GM21717 (cell line): ENCODE measurements around the gene SLC6A18.

Source experiments
- ATAC-seq: cut with Tn5 transposase; IDR thresholded peaks from one replicate; pipeline ENCODE4 v1.9.1; 2021; ENCODE audit warnings: mild to moderate bottlenecking, moderate library complexity; ENCODE audit not compliant: unreplicated experiment

SLC6A18 gene

DNA sequence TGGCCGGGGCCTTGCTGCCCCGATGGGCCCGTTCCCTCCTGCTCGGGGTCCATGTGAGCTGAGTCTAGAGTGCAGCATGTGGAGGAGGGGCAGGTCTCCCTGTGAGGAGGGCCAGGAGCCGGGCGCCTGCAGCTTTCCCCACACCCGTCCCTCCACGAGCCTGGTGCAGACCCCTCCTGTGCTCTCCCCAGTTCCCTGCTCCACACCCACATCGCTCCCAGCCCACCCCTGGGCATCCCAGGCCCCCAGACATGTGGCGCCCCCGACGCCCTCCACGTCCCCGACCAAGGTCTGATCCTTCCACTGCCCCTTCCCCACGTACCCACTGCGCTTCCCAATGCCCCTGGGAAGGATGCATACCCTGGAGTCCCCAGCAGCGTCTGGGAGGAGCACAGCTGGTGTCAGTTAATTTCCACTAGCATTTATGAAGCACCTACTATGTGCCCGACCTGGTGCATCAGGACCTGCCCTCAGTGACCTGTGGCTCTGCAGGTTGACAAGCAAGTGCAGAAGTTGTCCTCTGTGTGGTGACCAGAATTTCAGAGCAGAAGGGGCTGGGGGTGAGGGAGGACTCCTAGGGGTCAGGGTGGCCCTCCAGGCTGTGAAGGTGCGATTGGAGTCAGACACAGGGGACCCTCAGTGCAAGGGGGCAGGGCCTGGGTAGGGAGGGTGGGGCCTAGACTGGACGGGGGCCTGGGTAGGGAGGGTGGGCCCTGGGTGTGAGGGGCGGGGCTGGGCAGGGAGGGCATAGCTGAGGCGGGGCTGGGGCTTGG is 10.8 kb upstream of the SLC6A18 start:
- ATAC-seq = no peak

DNA sequence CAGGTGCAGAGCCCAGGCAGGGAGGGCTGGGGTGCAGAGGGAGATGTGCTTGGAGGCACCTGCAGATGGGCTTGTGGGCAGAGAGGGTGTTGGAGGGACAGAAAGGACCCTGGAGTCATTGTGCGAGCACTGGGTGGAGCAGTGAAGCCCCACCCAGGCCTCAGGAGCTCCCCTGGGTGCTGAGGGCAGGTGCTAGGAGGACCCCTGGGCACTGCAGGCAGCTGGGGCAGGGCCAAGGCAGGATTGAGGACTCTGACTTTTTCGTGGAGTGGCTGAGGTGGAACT is 10.3 kb upstream of the SLC6A18 start:
- ATAC-seq = no peak

GRCh38 chr5:1215320-1216096 is 9.7 kb upstream of the SLC6A18 start:
- no peak for ATAC-seq

DNA sequence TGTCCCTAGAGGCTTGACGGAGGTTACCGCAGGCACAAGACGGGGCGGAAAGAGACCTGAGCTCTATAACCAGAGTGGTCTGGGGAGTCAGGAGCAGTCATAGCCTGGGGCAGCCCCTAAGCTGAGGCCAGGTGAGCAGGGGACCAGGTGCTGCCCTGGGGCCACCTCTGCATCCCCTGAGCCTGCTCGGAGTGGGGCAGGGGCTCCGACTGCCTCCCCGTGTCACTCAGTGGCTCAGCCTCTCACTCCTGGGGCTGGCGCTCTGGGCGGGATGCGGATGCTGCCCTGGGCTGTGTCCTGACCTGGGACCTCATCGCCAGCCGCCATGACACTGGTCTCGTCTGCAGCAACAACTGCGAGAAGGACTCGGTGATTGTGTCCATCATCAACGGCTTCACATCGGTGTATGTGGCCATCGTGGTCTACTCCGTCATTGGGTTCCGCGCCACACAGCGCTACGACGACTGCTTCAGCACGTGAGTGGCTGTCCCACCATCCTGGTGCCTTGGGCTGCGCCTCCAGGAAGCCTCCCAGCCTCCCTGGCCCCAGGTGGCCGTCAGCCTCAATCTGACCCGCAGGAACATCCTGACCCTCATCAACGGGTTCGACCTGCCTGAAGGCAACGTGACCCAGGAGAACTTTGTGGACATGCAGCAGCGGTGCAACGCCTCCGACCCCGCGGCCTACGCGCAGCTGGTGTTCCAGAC is 8.8 kb upstream of the SLC6A18 start:
- ATAC-seq = no peak

GRCh38 chr5:1216918-1217295 is 8.3 kb upstream of the SLC6A18 start:
- no peak for ATAC-seq

DNA sequence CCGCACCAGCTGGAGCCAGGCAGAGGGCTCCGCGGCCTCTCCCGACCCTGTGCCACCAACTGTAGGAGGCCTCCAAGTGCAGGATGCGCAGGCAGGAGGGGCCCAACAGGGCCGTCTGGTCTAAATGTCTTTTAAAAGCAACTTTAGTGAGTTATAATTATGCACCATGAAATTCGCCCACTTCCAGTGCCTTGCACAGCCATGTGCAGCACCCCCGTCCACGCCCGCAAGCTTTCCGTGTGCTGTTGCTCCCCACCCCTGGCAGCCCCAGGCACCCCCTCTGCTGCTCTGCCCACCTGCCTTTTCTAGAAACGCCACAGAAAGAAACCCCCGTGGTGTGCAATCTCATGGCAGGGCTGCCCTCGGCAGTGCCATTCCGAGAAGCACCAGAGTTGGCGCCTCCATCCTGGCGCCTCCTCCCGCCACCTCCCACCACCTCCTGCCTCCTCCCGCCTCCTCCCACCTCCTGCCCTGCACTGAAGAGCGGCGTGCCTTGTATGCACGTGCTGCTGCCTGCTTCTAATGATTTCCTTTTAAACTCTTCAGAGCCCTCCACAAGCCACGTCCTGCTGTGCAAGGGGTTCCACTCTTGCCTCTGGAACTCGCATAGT is 7.5 kb upstream of the SLC6A18 start:
- no peak for ATAC-seq

DNA sequence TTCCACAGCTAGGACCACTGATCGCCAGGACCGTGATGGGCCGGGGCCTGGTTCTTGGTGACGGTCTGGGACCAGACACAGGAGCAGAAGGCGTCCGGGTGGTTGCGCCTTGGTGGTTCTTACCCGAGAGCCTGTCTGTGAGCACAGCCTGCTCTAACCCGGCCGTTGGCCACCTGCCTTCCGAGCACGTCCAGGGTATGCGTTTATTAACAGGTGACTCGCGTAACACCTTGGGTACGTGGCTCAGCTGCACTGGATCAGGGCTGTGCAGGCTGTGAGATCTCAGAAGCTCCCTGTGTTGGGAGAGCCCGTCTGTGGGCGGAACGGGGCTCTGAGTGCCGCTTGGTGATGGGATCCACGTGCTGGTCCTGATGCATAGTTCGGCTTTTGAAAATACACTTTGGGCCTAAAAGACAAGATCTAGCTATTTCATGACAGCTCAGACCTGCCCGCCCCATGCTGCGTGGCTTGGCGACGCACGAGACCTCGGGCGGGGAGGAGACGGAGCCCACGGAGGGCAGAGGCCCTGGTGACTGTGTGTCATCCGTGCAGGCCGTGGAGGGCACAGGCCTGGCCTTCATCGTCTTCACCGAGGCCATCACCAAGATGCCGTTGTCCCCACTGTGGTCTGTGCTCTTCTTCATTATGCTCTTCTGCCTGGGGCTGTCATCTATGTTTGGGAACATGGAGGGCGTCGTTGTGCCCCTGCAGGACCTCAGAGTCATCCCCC is 6.7 kb upstream of the SLC6A18 start:
- no peak for ATAC-seq

- ATAC-seq = no peak
Observed at GRCh38 chr5:1219098-1219767, 5.9 kb upstream of the SLC6A18 start.

- no peak for ATAC-seq
Observed at GRCh38 chr5:1219768-1220100, 5.4 kb upstream of the SLC6A18 start.

- no peak for ATAC-seq
Observed at GRCh38 chr5:1220351-1220750, 4.8 kb upstream of the SLC6A18 start.

DNA sequence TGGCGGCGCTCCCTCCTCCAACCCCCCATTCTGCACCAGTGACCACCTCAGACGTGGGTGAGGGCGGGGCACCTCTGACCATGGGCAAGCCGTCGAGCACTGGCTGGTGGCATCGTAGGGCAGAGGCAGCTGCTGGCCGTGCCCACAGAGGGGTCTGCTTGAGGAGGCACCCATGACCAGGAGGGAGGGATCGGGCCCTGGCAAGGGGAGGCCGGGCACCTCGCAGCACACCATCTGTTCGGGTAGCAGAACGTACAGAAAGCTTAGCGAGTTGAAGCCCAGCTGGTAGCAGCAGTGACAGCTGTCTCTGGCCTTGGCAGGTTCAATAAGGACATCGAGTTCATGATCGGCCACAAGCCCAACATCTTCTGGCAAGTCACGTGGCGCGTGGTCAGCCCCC is 4.3 kb upstream of the SLC6A18 start:
- no peak for ATAC-seq

DNA sequence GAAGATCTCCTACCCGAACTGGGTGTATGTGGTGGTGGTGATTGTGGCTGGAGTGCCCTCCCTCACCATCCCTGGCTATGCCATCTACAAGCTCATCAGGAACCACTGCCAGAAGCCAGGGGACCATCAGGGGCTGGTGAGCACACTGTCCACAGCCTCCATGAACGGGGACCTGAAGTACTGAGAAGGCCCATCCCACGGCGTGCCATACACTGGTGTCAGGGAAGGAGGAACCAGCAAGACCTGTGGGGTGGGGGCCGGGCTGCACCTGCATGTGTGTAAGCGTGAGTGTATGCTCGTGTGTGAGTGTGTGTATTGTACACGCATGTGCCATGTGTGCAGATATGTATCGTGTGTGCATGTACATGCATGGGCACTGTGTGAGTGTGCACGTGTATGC is 3.5 kb upstream of the SLC6A18 start:
- ATAC-seq = no peak

- ATAC-seq = no peak
Observed at GRCh38 chr5:1222147-1222546, 3.0 kb upstream of the SLC6A18 start.

DNA sequence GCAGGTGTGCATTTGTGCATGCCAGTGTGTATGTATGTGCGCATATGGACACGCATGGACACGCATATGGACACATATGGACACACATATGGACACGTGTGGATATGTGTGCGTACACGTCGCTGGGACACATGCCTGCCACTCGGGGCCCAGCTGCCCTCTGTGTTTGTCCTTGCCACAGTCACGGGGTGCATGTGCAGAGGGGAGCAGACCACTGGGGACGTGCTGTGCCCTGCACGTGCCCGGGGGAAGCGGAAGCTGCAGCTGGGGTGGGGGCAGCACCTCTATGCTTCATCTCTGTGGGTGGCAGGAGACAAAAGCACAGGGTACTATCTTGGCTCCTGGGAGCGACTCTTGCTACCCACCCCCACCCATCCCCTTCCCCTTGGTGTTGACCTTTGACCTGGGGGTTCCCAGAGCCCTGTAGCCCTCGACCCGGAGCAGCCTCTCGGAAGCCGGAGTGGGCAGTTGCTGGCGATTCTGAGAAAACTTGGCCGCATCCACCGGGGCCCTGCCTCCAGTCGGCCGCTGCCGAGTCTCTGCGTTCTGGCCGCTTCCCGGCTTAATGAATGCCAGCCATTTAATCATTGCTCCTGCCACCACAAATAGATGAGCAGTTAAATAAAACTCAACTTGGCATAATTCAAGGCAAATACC is 2.4 kb upstream of the SLC6A18 start:
- ATAC-seq = no peak

DNA sequence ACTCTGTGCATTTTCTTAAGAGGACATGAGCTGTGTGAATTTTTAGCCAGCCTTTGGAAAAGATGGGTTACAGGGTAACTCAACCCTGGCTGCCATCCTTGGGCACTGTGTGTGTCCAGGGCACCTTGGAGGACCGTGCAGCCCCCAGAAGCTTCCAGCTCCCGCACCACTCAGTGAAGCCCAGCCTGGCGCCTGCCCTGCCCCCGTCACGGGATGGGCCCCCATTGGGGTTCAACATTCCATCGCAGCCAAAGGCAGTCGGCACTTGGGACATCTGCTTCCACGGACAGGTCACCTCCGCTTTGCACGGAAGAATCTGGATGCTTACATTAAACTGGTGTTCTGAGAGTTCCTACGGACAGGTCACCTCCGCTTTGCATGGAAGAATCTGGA is 1.9 kb upstream of the SLC6A18 start:
- no peak for ATAC-seq

- no peak for ATAC-seq
Observed at GRCh38 chr5:1224631-1225030, 550 bp upstream of the SLC6A18 start.

GRCh38 chr5:1226231-1226630 is 1.1 kb downstream of the SLC6A18 start:
- ATAC-seq = no peak

- ATAC-seq = no peak
Observed at GRCh38 chr5:1226839-1227581, 1.8 kb downstream of the SLC6A18 start.

- no peak for ATAC-seq
Observed at GRCh38 chr5:1227667-1228066, 2.5 kb downstream of the SLC6A18 start.
